GM12878 (cell line): ENCODE results near the gene SERPINF2. TPM values are rescaled to one million over a fixed set of nuclear protein-coding genes. Genes with fewer than 3 reads are reported as not detected.

Source experiments
- ATAC-seq: fragments of 200-7000 bp; cut with Tn5 transposase; 3 replicates; pipeline ENCODE4 v1.9.1; 2020; ENCODE audit warnings: mild to moderate bottlenecking, moderate library complexity
- BruUV-seq: library from RNA; stranded (reverse); fragments of 400-500 nt; replicated peaks from 2 replicates; lab custom pipeline; 2021; lab: Mats Ljungman, UMichigan
- CTCF ChIA-PET: fragments of 300-600 bp; sonication (Branson Sonifier 250); formaldehyde crosslinking; extraction: SDS; loops from one replicate; lab custom pipeline; 2021; ENCODE audit warnings: inconsistent platforms; lab: Yijun Ruan, JAX
- POLR2A ChIA-PET: fragments of 350-600 bp; formaldehyde crosslinking; extraction: SDS; loops from one replicate; lab custom pipeline; 2021; ENCODE audit warnings: inconsistent platforms; lab: Charles Lee
- RAD21 ChIA-PET: fragments of 300-600 bp; sonication (Branson Sonifier 250); formaldehyde crosslinking; loops from one replicate; lab custom pipeline; 2023; ENCODE audit warnings: antibody characterized with exemption; ENCODE audit not compliant: unreplicated experiment; lab: Charles Lee
- SMC1A ChIA-PET: fragments of 300-600 bp; sonication (Branson Sonifier 250); formaldehyde crosslinking; loops from one replicate; lab custom pipeline; 2023; ENCODE audit not compliant: unreplicated experiment, uncharacterized antibody; lab: Charles Lee
- DNase-seq: peaks from one replicate; pipeline ENCODE4 v3.0.0-alpha.2; 2011; ENCODE audit warnings: low read depth, low spot score
- FAIRE-seq: peaks from 3 replicates; lab custom pipeline; 2011; peaks lifted over from hg19 to GRCh38; lab: Jason Lieb, UNC
- H2AFZ ChIP-seq: 2 replicates; pipeline ENCODE4 v1.6.0; 2011; ENCODE audit warnings: low read depth, low read length, control low read depth; ENCODE audit not compliant: control insufficient read depth
- H3K27ac ChIP-seq: 2 replicates; pipeline ENCODE4 v1.5.1; 2011; ENCODE audit warnings: control low read depth; ENCODE audit not compliant: control insufficient read depth, insufficient read depth
- H3K27me3 ChIP-seq, 2 experiments: replicated peaks in 1 of 2; 2 replicates each; pipeline versions ENCODE4 v1.6.0 to v1.6.1; 2011; ENCODE audit warnings: low read length in 1 of 2; ENCODE audit not compliant: control insufficient read depth in 2 of 2, insufficient read depth in 2 of 2
- H3K36me3 ChIP-seq, 2 experiments: 2 replicates each; pipeline ENCODE4 v1.5.1; 2011; ENCODE audit warnings: low read length in 1 of 2; ENCODE audit not compliant: control insufficient read depth in 2 of 2, insufficient read depth in 2 of 2
- H3K4me1 ChIP-seq: 2 replicates; pipeline ENCODE4 v1.6.1; 2011; ENCODE audit warnings: mild to moderate bottlenecking, low read length, moderate library complexity, mixed read lengths; ENCODE audit not compliant: control insufficient read depth, insufficient read depth
- H3K4me2 ChIP-seq: 2 replicates; pipeline ENCODE4 v1.6.0; 2011; ENCODE audit warnings: control low read depth; ENCODE audit not compliant: control insufficient read depth, insufficient read depth
- H3K4me3 ChIP-seq: fragments of 200-600 bp; sonication (generic); 2 replicates; pipeline ENCODE4 v1.5.1; 2016
- H3K79me2 ChIP-seq: 2 replicates; pipeline ENCODE4 v1.6.0; 2011; ENCODE audit warnings: low read length; ENCODE audit not compliant: control insufficient read depth, insufficient read depth
- H3K9ac ChIP-seq: 2 replicates; pipeline ENCODE4 v1.8.0; 2011; ENCODE audit warnings: low read length, control low read depth, mixed read lengths; ENCODE audit not compliant: control insufficient read depth, insufficient read depth
- H3K9me3 ChIP-seq: replicated peaks from 3 replicates; pipeline ENCODE4 v1.5.1; 2011; ENCODE audit warnings: mild to moderate bottlenecking, low read length; ENCODE audit not compliant: control insufficient read depth, insufficient read depth
- H4K20me1 ChIP-seq: 2 replicates; pipeline ENCODE4 v1.6.0; 2011; ENCODE audit not compliant: control insufficient read depth, insufficient read depth
- CEBPB ChIP-seq, 2 experiments: fragments of 150-350 bp in 1 of 2; IDR thresholded peaks; 2 replicates each; pipeline ENCODE4 v1.6.1; 2012 to 2014; ENCODE audit warnings: low read depth in 2 of 2, low read length in 2 of 2, borderline replicate concordance in 1 of 2, inconsistent platforms in 1 of 2
- EP300 ChIP-seq, 2 experiments: fragments of 150-350 bp in 1 of 2; IDR thresholded peaks; 2 replicates each; pipeline ENCODE4 v1.6.1; 2011 to 2012; ENCODE audit warnings: low read depth in 2 of 2, low read length in 2 of 2, borderline replicate concordance in 1 of 2, improper control_type of control experiment in 1 of 2, inconsistent platforms in 1 of 2; ENCODE audit not compliant: control insufficient read depth in 1 of 2
- FOXM1 ChIP-seq: IDR thresholded peaks from 2 replicates; pipeline ENCODE4 v1.6.1; 2012; ENCODE audit warnings: low read depth, mild to moderate bottlenecking, inconsistent platforms, low read length, moderate library complexity
- HCFC1 ChIP-seq: fragments of 150-350 bp; IDR thresholded peaks from 2 replicates; pipeline ENCODE4 v1.6.1; 2014; ENCODE audit warnings: low read length
- JUNB ChIP-seq: IDR thresholded peaks from 2 replicates; pipeline ENCODE4 v1.6.1; 2016; ENCODE audit warnings: antibody characterized with exemption, mild to moderate bottlenecking
- NFYA ChIP-seq: IDR thresholded peaks from 2 replicates; pipeline ENCODE4 v1.6.1; 2011; ENCODE audit warnings: low read depth, mild to moderate bottlenecking, low read length, improper control_type of control experiment, borderline replicate concordance
- NFYB ChIP-seq: IDR thresholded peaks from 2 replicates; pipeline ENCODE4 v1.6.1; 2011; ENCODE audit warnings: low read depth, mild to moderate bottlenecking, low read length, improper control_type of control experiment, moderate library complexity; ENCODE audit not compliant: insufficient read depth
- NRF1 ChIP-seq: conservative IDR thresholded peaks from 2 replicates; pipeline ENCODE4 v1.6.1; 2011; ENCODE audit warnings: mild to moderate bottlenecking, low read depth, low read length, improper control_type of control experiment
- PKNOX1 ChIP-seq: fragments of 450-650 bp; IDR thresholded peaks from 2 replicates; pipeline ENCODE4 v1.6.1; 2016; ENCODE audit warnings: mild to moderate bottlenecking
- POU2F2 ChIP-seq: IDR thresholded peaks from 3 replicates; pipeline ENCODE4 v1.6.1; 2011; ENCODE audit warnings: low read depth, mild to moderate bottlenecking, low read length, borderline replicate concordance
- SIN3A ChIP-seq: IDR thresholded peaks from 2 replicates; pipeline ENCODE4 v1.6.1; 2012; ENCODE audit warnings: low read depth, low read length, improper control_type of control experiment
- SREBF1 ChIP-seq: IDR thresholded peaks from 2 replicates; pipeline ENCODE4 v1.6.1; 2012; ENCODE audit warnings: mild to moderate bottlenecking, low read length
- TCF12 ChIP-seq: IDR thresholded peaks from 2 replicates; pipeline ENCODE4 v1.6.1; 2011; ENCODE audit warnings: low read depth, mild to moderate bottlenecking, low read length
- WRNIP1 ChIP-seq: IDR thresholded peaks from 2 replicates; pipeline ENCODE4 v1.6.1; 2011; ENCODE audit warnings: low read depth, low read length, improper control_type of control experiment, borderline replicate concordance
- ZNF24 ChIP-seq: fragments of 450-650 bp; IDR thresholded peaks from 2 replicates; pipeline ENCODE4 v1.6.1; 2017; ENCODE audit warnings: antibody characterized with exemption, mild to moderate bottlenecking
- ZNF622 ChIP-seq: fragments of 450-650 bp; IDR thresholded peaks from 2 replicates; pipeline ENCODE4 v1.6.1; 2017; ENCODE audit warnings: mild to moderate bottlenecking, inconsistent platforms
- WGBS: methylation state at CpG from one replicate; pipeline ENCODE4 v1.1.6; 2016; ENCODE audit warnings: low lambda C conversion rate; ENCODE audit not compliant: insufficient replicate concordance, insufficient coverage; ENCODE audit errors: missing lambda C conversion rate; 5-methylcytosine and 5-hydroxymethylcytosine counted together
- in situ Hi-C: fragments of 300-500 bp; cut with MboI; formaldehyde crosslinking; loops from 9 replicates; pipeline ENCODE4 v1.14.3; 2018; ENCODE audit warnings: mixed read lengths
- intact Hi-C: fragments of 100-400 bp; cut with micrococcal nuclease; formaldehyde crosslinking; loops from one replicate; pipeline ENCODE4 v1.14.2; 2022; ENCODE audit not compliant: unreplicated experiment
- polyA plus RNA-seq, 11 experiments: library from polyadenylated mRNA; depleted of rRNA in 4 of 11; unstranded in 6 of 11; stranded (reverse) in 5 of 11; fragments of >200 nt; fragmentation: Nextera tagmentation in 4 of 11; fragmentation: Illumina TruSeq in 1 of 11; extraction: Ambion mirVana in 4 of 11; extraction: Trizol in 1 of 11; gene quantifications; 1 replicate in 1 of 11; 2 replicates in 10 of 11; pipeline versions ENCODE4 v1.2.1 to v1.2.3, GENCODE V29; 2011 to 2016; ENCODE audit warnings: inconsistent platforms in 2 of 11, missing spikeins in 2 of 11, low read depth in 1 of 11
- total RNA-seq, 4 experiments: library from RNA; depleted of rRNA in 3 of 4; stranded (reverse); fragments of >200 nt in 3 of 4; fragmentation: Illumina TruSeq in 1 of 4; extraction: Trizol in 1 of 4; gene quantifications; 2 replicates each; pipeline versions ENCODE4 v1.2.1 to v1.2.3, GENCODE V29; 2013 to 2021
- TF ChIP-seq, protein P1 (sequence below): IDR thresholded peaks from 2 replicates; pipeline ENCODE4 v1.6.1; 2012; ENCODE audit warnings: mild to moderate bottlenecking, low read depth, low read length
- TF ChIP-seq, protein P2 (sequence below): IDR thresholded peaks from 2 replicates; pipeline ENCODE4 v1.6.1; 2011; ENCODE audit warnings: borderline replicate concordance, low read depth, mild to moderate bottlenecking, moderate library complexity, mixed read lengths, low read length; ENCODE audit not compliant: insufficient read depth; ENCODE audit errors: extremely low read length

Gene SERPINF2
- total and polyA plus RNA-seq, 10 of the 15 experiments (the other 5 are each of a cell fraction or from before 2014, with no cell fraction given) = 0.04 to 0.21 (median 0.12) TPM; not detected in 6

DNA sequence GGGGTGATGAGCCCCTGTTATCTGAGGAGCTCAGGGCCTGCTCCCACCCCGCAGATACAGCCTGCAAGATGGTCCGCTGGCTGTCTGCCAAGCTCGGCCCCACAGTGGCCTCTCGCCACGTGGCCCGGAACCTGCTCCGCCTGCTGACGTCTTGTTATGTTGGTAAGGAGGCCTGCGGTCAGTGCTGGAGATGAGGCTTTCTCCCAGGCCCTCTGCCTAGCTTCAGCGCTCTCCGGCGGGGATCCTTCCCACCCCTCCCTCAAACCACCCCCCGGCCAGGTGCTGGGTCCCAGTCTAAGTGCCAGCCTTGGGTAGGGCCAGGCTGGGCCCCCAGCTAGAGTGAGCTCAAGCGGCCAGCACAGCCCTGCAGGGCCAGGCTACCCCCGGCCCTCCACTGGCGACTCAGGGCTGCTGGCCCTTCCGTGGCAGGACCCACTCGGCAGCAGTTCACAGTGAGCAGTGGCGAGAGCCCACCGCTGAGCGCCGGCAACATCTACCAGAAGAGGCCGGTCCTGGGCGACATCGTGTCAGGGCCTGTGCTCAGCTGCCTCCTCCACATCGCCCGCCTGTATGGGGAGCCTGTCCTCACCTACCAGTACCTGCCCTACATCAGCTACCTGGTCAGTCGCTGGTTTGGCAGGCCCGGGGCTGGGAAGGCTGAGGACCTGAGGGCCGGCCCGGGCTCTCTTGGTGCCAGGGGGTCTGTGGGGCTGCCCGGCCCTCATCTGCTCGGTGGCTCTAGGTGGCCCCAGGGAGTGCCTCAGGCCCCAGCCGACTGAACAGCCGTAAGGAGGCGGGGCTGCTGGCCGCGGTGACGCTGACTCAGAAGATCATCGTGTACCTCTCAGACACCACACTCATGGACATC lies 12.1 kb upstream of the SERPINF2 start:
- no TSS peak for BruUV-seq
- intact Hi-C loops (no loop called here), in situ Hi-C loops (no loop called here)
- Histone ChIP-seq H3K9ac (no peak overlapping the region), H3K36me3 (peaks cover 3 to 5% of the 10 kb centered on the region in 2 experiments; a peak in 3 of 4 replicates), H3K27ac (no peak overlapping the region), H3K9me3 (no peaks in the 10 kb centered on the region), H3K4me3 (no peak overlapping the region), H3K4me2 (no peak overlapping the region), H2AFZ (no peak overlapping the region), H3K27me3 (no peaks in the 10 kb centered on the region), H3K79me2 (peaks cover 8% of the 10 kb centered on the region), H4K20me1 (no peaks in the 10 kb centered on the region), H3K4me1 (peaks cover 7% of the 10 kb centered on the region)
- FAIRE-seq (no peak), DNase-seq (no peak), ATAC-seq (no peak)
- 96% methylated on average over 39 of the region's 40 CpGs for WGBS
- POLR2A ChIA-PET = interaction anchor here (0.6 kb wide), 1 partner anchor 703 kb away, joined by 3 read pairs; no protein-coding TSS in a partner anchor
- RAD21 ChIA-PET = interaction anchor here (1.1 kb wide), 1 partner anchor 9 kb away, joined by 3 read pairs; no protein-coding TSS in a partner anchor
- SMC1A ChIA-PET = interaction anchor here (1.2 kb wide), 1 partner anchor 9 kb away, joined by 3 read pairs; no protein-coding TSS in a partner anchor
- CTCF ChIA-PET = interaction anchor here (1.2 to 2.0 kb wide), 3 partner anchors 9 to 15 kb away, joined by 3 to 7 read pairs (median 6); no protein-coding TSS in a partner anchor
- no peak for TF ChIP-seq SIN3A
- no peak for TF ChIP-seq POU2F2
- no peak for TF ChIP-seq NFYA
- no peak for TF ChIP-seq ZNF622
- TF ChIP-seq HCFC1 = no peak
- no peak for TF ChIP-seq TCF12
- TF ChIP-seq NFYB = no peak
- TF ChIP-seq WRNIP1 = no peak
- no peak for TF ChIP-seq ZNF24
- TF ChIP-seq, protein P1, sequence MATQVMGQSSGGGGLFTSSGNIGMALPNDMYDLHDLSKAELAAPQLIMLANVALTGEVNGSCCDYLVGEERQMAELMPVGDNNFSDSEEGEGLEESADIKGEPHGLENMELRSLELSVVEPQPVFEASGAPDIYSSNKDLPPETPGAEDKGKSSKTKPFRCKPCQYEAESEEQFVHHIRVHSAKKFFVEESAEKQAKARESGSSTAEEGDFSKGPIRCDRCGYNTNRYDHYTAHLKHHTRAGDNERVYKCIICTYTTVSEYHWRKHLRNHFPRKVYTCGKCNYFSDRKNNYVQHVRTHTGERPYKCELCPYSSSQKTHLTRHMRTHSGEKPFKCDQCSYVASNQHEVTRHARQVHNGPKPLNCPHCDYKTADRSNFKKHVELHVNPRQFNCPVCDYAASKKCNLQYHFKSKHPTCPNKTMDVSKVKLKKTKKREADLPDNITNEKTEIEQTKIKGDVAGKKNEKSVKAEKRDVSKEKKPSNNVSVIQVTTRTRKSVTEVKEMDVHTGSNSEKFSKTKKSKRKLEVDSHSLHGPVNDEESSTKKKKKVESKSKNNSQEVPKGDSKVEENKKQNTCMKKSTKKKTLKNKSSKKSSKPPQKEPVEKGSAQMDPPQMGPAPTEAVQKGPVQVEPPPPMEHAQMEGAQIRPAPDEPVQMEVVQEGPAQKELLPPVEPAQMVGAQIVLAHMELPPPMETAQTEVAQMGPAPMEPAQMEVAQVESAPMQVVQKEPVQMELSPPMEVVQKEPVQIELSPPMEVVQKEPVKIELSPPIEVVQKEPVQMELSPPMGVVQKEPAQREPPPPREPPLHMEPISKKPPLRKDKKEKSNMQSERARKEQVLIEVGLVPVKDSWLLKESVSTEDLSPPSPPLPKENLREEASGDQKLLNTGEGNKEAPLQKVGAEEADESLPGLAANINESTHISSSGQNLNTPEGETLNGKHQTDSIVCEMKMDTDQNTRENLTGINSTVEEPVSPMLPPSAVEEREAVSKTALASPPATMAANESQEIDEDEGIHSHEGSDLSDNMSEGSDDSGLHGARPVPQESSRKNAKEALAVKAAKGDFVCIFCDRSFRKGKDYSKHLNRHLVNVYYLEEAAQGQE = no peak
- TF ChIP-seq SREBF1 = no peak
- no peak for TF ChIP-seq NRF1
- no peak for TF ChIP-seq EP300 (IDR thresholded peaks at IDR 0.05; ENCODE audit: borderline replicate concordance in 1 of 2, control insufficient read depth in 1 of 2, low read depth in 2 of 2, low read length in 2 of 2)
- TF ChIP-seq, protein P2, sequence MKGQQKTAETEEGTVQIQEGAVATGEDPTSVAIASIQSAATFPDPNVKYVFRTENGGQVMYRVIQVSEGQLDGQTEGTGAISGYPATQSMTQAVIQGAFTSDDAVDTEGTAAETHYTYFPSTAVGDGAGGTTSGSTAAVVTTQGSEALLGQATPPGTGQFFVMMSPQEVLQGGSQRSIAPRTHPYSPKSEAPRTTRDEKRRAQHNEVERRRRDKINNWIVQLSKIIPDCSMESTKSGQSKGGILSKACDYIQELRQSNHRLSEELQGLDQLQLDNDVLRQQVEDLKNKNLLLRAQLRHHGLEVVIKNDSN = no peak
- no peak for TF ChIP-seq CEBPB (IDR thresholded peaks at IDR 0.05; ENCODE audit: borderline replicate concordance in 1 of 2, low read depth in 2 of 2, low read length in 2 of 2)
- TF ChIP-seq PKNOX1 = no peak
- TF ChIP-seq FOXM1 = no peak
- TF ChIP-seq JUNB = no peak
